NOMO-1 treated with dmso at 0.1 percent for 144 hours (cell line): ENCODE data around the gene CEP85L.

Experiments used
- DNase-seq: peaks from one replicate; lab custom pipeline; 2025; ENCODE audit not compliant: unreplicated experiment; lab: John Stamatoyannopoulos, UW

The CEP85L gene

DNA sequence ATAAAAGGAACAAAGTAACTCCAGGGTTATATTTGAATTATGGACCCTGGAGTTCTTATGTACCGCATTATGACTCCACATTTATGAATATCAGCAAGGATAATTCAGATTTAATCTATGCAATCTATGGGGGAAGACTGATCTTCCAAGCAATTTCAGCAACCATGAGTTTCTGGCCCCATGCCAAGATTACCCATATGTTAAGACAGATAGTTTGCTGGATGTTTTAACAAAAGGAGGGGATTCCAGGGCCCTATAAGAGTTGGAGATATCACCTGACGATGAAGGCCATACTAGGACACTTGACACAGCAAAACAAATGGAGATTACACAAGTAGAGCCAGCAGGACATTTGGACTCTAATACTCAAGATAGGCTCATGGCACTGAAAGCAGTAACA lies 149.2 kb downstream of the CEP85L start:
- DNase-seq = no peak

DNA sequence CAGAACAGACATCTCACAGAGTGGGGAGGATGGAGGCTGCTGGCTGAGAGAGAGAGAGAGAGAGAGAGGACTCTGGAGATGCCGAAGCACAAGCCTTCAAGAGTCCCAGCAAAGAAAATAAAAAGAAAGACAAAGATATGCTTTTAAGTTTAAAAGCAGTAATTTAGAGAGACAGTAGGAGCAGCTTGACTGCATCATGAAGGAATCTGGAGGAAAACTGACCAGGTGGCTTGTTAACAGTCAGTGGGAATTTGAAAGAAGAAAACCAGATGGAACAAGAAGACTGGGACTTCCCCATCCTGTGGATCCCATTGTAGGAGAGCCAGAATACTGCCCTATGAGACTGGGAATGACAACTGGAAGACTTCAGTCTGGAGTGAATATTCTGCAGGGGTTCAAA lies 149.6 kb downstream of the CEP85L start:
- DNase-seq = no peak

DNA sequence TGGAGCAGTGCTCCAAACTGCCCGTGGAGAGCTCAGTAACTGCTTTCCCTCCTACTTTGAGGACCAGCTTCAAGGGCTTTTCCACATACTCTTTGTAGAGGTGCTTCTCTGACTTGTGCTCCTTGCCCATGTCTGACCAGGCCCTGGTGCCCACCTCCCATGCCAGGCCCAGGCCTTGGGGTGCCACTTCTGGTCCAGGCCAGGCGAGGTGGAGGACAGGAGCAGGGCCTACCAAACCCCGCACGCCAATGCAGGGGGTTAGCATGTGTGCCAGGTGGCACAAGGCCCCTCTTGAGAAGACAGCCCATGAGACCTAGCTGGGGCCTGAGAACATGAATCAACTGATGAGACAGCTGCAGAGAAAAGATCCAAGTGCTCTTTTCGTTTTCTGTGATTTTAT lies 150.3 kb downstream of the CEP85L start:
- DNase-seq = no peak

DNA sequence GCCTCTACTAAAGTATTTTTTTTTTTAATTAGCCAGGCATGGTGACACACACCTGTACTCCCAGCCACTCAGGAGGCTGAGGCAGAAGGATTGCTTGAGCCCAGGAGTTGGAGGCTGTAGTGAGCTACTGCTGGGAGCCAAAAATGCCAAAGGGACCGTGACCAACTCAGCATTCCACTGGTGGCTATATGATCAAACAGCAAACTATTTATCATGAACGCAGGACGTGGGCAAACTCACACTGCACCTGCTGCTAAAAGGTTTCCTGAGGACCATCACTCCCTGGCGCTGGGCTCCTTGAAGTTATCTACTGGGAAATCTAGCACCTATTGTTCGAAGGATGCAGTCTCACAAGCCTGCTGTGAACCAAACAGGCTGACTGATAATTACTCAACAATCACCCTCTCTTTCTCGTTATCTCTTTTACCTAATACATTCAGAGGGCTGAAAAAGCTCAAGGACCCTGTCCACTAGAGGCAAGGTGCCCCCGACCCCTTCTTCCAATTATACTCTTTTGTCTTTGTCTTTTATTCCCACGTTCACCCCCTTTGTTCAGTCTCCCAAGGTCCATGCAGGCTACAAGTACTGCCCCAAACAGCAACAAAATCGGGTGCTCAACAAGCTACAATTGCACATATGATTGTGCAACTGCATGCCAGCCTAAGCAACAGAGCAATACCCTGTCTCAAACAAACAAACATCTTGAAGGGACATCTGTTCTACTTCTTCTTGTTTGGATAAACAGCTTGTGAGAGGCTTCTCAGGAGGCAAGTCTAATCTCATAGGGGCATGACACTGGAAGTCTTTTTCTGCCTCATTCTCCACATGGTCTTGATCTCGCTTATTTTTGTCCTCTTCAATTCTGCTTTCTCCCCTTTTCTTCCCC lies 151.0 kb downstream of the CEP85L start:
- no peak for DNase-seq

DNA sequence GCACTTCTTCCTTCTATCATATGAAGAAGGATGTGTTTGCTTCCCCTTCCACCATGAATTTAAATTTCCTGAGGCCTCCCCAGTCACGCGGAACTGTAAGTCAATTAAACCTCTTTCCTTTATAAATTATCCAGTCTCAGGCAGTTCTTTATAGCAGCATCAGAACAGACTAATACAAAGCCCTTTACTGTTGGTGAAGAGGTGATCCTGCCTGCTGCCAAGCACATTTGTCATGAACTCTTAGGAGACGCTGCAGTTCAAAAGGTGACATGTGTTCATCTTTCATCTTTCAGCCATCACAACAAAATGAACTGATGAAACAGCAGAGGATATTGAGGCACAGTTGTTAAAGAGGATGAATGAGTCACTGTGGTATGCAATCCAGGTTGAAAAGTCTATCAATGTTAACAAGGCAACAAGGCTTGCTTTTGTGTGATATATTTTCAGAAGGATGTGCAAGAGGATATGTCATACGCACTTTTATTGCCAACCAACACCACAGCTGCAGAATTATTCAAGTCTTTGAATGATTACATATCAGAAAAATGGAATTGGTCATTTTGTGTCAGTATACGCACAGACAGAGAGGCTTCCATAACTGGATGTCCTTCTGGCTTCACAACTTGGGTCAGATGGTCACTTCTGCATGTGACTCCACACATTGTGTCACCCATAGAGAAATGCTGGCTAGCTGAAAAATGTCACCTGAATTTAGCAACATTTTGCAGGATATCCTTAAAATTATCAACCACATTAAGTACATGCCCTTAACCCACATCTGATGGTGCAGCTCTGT lies 155.7 kb downstream of the CEP85L start:
- no peak for DNase-seq

DNA sequence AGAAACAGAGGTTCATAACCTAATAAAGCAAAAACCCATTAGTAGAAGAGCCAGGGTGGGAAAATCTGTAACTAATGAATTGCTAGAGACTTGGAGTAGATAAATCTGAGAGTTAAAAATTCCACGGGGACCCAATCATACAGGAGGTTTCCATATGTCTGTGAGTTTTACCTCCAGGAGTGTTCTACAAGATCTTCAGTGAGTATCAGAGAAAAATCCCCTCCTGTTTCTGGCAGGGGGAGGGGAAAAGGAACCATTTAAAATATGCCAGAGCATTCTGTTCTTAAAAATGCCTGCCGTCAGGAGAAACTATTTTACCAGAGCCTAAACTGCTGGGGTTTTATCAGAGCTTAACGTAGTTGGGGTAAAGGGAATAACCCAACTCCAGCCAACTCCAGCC lies 157.3 kb downstream of the CEP85L start:
- DNase-seq = no peak

DNA sequence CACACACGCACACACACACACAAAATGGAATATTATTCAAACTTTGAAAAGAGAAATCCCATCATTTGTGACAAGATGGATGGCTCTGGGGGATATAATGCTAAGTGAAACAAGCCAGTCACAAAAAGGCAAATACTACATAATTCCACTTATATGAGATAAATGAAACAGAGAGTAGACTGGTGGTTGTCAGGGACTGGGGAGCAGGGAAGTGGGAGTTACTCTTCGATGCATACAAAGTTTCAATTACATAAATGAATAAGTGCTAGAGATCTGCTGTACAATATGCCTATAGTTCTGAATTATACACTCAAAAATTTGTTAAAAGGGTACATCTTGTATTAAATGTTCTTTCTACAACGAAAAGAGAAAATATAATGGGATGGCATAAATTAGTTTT lies 161.4 kb downstream of the CEP85L start:
- no peak for DNase-seq

DNA sequence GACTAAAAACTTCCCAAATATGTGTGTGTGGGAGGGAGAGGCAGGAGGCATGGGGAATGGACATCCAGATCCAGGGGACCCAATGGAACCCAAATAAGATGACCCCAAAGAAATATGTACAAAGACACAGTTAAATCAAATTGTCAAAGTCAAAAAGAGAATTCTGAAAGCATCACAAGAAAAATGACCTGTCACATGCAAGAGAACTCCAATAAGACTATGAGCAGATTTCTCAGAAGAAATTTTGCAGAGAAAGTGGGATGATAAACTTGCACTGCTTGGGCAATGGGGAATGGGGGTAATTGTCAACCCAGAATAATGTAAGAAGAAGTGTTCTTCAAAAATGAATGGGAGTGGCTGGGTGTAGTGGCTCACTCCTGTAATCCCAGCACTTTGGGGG lies 162.8 kb downstream of the CEP85L start:
- no peak for DNase-seq

DNA sequence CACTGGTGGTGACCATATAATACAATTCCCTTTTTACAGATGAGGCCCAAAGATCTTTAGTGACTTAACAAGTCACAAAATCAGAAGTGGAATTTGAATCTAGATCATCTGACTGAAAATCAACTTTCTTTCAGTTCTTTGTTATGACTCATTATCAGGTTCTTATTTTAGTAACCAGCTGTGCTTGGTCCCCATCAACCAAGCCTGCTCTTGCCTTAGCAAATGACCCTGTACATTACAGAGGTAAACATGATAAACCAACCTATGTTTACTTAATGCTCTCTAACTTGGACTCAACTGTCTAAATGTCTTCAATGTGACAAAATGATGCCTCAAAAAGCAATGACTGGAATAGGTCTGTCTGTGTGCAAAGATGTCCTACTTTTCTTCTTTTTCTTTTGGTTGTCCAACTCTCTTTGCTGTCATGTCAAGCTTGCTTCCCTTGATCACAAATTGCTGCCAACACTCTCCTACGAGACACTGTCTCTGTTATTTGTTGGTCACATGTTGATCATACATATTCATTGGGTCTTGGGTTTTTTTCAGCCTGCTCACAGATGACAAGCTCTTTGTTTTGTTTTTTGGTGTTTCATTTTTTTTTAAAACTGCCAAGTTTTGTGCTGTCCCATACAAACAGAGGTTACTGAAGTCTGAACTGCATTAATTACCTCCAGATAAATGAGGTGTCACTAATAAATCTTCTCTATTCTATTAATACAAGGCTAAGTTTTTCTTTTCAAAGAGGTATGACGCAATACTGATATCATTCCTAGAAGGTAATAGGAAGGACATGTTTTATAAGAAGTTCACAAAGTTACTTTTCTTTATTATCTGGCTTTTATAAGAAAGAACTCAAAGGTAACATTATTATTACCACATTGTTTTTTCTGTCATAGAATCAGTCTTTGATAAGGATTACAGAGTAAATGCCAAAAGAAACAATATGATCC lies 165.5 kb downstream of the CEP85L start:
- no peak for DNase-seq

DNA sequence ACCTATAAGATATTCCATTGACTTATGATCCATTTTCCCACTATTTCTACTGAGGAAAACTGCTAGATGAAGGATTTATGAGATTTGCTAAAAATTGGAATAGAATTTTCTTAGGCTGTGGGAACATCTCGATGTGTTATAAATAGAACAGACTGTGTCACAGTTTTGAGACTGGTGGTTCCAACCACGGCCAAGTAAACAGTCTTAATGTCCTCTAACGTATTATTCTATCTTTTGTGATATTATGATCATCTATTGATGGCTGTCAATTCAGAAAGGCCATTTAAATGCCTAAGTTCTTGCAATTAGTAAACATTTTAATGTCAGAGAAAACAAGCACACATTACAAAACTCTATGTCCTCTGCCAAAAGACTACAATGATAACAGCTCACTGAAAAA lies 174.8 kb downstream of the CEP85L start:
- DNase-seq = no peak

DNA sequence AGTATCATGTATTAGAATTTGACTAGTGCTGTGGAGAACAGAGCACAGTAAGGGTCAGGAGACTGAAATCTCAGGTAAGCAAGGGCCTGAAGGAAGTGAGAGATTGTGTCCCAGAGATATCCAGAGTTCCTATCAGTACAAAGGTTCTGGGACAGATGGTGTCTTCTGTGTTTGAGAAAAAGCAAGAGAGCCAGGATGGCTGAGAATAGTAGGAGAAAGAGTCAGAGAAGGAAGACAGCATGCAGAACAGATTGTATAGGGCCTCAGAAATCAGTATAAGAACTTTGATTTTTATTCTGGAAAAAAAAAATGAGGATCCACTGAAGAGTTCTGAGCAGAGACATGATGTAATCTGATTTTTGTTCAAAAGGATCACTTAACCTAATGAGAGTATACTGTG lies 178.1 kb downstream of the CEP85L start:
- DNase-seq = no peak

DNA sequence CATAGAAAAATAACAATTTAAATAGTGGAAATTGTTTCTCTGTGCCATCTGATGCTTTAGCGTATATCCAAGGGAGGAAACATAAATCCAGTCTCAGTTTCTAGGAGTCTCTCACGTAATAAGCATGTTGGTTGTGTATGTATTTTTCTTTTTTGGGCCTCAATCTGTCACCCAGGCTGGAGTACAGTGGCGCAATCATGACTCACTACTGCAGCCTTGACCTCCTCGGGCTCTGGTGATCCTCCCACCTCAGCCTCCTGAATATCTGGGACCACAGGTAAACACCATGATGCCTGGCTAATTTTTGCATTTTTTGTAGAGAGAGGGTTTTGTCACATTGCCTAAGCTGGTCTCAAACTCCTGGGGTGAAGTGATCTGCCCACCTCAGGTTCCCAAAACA lies 181.9 kb downstream of the CEP85L start:
- DNase-seq = no peak

DNA sequence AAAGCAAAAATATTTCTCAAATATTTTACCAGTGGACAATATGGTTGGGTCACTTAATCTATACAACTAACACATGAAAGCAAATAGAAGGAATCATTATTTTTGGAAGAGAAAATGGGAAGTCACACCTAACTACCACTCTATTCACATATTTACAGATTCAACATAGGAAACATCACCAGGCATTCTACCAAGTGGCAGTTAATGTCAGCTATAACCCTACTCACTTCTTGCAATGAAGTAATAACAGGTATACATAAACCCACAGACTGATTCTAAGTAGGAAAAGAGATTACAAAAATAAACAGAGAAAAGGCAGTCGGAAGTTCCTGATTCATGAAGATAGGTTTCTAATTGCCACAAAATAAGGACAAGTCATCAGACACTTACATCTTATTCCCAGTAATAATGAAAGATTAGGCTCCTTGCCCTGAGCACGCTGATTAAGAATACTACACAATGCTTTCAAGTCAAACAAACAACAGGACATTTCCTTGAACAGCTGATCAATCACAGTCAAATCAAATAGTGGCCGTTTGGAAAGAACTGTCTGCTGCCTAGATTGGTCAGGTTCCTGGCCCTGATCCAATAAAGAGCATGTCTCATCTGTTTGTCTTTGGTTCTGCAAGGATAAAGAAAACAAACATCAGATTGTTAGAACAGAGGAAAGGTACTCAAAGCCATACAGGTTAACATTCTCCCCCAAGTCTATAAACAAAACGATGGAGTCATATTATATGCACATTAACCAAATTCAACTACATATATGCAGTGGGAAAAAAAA lies 182.5 kb downstream of the CEP85L start:
- DNase-seq = no peak

DNA sequence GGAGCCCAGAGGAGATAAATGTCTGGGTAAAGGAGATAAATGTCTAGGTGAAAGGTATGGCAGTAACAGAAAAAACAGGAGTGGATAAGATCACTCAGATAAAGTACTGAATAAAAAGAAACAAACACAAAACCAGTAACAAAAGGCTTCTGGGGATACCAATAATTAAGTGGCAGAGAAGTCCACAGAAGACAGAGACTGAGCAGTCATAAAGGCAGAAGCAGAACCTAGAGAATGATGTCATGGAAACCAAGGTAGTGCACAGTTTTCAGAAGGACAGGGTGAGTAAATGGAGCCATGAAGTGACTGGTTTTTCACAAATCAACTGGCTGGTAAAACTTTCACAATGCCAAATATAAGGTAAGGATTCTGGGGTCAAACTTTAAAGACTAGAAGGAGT lies 184.2 kb downstream of the CEP85L start:
- DNase-seq = no peak

DNA sequence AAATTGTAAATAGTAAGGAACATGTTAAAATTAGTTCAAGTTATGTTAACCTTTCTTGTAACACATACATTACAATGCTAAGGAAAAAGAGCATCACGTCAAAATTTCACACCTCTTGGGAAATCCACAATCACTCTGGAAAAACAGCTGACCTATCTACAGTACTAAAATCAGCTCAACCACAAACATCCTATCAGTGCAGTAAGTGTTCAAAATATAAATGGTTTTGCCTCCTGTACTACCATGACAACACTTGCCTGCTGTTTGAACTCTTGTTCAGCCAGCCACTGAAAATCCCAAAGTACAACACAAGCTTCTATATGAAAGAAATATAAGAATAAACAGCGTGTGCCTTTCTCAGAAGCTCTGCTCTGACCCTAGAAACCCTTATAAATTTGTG lies 186.8 kb downstream of the CEP85L start:
- no peak for DNase-seq

DNA sequence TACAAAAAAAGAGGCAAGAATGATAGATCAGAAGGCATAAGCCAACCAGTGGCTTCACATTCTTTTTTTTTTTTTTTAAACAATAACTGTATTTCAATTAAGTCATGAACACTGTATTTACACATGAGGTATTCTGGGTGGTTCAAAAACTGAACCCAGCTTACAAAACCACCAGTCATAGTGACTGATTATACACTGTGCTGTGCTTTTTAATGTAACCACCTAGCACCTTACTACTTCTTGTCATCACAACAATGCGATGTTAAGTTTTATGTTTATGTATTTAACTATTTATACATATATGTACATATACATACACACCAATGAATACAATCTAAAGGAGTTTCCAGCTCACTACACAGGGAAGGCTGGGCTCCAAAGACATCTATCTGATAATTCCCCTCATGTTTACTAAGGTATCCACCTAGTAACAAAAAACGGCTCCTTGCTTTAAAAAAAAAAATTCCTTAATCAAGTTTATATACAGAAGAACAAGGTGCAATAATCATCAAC lies 190.4 kb downstream of the CEP85L start:
- DNase-seq = no peak

DNA sequence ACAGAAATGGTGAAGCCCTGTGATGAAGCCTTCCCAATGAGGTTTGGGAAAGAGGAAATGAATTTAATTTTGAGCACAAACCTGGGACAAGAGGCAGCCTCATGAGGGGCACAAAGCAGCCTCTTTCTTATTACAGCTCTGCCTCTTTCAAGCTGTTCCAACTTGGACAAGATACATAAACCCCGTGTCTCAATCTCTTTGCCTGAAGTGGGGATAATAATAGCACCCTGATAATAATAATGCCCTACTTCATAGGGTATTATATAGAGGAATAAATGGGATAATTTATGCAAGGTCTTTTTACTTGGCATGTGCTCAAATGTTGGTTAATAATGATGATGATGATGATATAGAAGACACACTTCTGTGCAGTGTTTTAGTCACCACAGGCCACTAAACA lies 194.4 kb downstream of the CEP85L start:
- no peak for DNase-seq

DNA sequence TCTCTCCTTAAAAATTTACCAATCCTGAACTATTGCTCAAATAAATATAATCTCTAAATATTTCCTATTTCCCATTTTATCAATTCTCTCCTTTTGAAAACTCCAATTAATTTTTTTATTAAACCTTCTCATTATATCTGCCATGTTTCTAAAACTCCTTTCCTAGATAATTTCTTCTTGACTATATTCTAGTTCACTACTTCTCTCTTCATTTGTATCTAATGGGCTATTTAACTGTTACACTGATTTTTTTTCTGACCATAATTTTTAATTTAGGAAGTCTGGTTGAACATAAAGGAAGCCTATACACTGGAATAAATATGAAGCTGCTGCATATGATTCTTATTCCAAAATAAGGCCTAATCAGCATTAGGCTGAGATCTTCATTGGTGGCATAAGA lies 199.6 kb downstream of the CEP85L start:
- DNase-seq = no peak

DNA sequence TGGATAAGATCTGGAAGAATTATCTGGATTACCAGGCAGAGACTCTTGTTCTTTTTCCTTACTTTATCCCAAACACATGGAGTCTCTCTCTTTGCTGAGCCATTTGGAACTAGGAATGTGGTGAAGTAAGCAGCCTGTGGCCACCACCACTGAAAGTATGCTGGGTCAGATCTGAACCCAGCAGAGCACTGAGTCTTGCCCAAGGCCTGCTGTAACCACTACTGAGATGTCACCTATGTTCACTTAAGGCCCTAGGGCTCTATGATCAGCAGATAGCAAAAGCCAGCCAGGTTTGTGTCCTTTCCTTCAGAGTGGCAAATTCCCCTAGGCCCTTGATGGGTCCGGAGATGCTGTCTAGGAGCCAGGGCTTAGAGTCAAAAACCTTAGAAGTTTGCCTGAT lies 206.6 kb downstream of the CEP85L start:
- DNase-seq = no peak

DNA sequence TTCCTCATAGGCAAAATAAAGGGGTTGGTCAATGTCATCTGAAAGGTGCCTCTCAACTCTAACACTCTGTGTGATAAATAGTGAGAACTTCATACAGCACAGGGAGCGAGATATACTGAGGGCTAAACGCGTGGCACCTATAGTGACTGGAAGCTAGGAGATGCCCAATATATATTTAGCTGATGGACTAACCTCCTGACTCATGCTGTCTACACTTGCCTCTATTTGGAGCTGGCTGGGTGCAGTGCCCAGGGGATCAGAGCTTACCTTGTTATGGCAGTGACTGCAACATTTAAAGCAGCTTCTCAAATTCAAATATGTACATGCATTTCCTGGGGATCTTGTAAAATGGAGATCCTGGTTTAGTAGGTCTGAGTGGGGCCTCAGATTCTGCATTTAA lies 214.9 kb downstream of the CEP85L start:
- no peak for DNase-seq
